ENCODE results near the gene ATG7. TPM values are rescaled to one million over a fixed set of nuclear protein-coding genes. Genes with fewer than 3 reads are reported as not detected.
A peak's percentile ranks its signal among the peaks of the same experiment; 100 is the strongest.

Gene ATG7
- polyA plus RNA-seq (22.7 to 35.3 TPM (median 27.9 TPM) in 3 replicates), polyA minus RNA-seq (23.6 to 57.2 TPM (median 47.5 TPM) in 3 replicates)
- 23.8 TPM for polyA plus RNA-seq (2011; ENCODE audit: low read depth)
- 11.4 and 17.3 TPM in 2 replicates for polyA plus RNA-seq (2011; cell fraction: cytosol; rRNA removed)
- polyA plus RNA-seq (2011; cell fraction: nucleus; rRNA removed) = 29.3 and 48.6 TPM in 2 replicates
- polyA plus RNA-seq (2012; ENCODE audit: low replicate concordance) = 18.5 and 19.1 TPM in 2 replicates
- 38.4 TPM for polyA minus RNA-seq (2011; cell fraction: cytosol; rRNA and poly(A)+ RNA removed)
- 23.6 and 71.1 TPM in 2 replicates for polyA minus RNA-seq (2011; cell fraction: nucleus; rRNA and poly(A)+ RNA removed)

- Histone ChIP-seq H2AFZ (ENCODE audit: control insufficient read depth, low read length) (peak within 1 kb of the TSS; percentile 96), H3K9me1 (ENCODE audit: control insufficient read depth, extremely low read depth, insufficient read depth, low read length) (peaks cover 2% of the 10 kb centered on the region), H3K4me3 (ENCODE audit: control insufficient read depth in 2 of 3, extremely low read depth in 1 of 3, insufficient read depth in 2 of 3, low read depth in 1 of 3, low read length in 3 of 3) (peak within 1 kb of the TSS; percentile 65 to 92 (median 74)), H3K4me1 (ENCODE audit: control insufficient read depth, extremely low read depth, insufficient read depth, low read length) (peaks cover 28% of the 10 kb centered on the region), H3K79me2 (ENCODE audit: control insufficient read depth, insufficient read depth, low read length) (peaks cover 46% of the 10 kb centered on the region), H3K9ac (ENCODE audit: control insufficient read depth, extremely low read depth, insufficient read depth, low read length) (peak within 1 kb of the TSS; percentile 97), H3K4me2 (ENCODE audit: control insufficient read depth, extremely low read depth, insufficient read depth, low read depth, low read length) (peak within 1 kb of the TSS; percentile 93), H3K9me3 (ENCODE audit: control insufficient read depth, low read depth, low read length) (no peaks in the 10 kb centered on the region), H3K27ac (ENCODE audit: control insufficient read depth, insufficient read depth, low read length) (peak within 1 kb of the TSS; percentile 90), H3K27me3 (ENCODE audit: control insufficient read depth, extremely low read depth, insufficient read depth, low read length) (no peaks in the 10 kb centered on the region), H4K20me1 (ENCODE audit: control insufficient read depth, extremely low read depth, insufficient read depth, low read length) (no peaks in the 10 kb centered on the region), H3K36me3 (ENCODE audit: control insufficient read depth in 2 of 2, extremely low read depth in 1 of 2, insufficient read depth in 2 of 2, low read length in 2 of 2) (peaks cover 6 to 10% of the 10 kb centered on the region in 2 experiments)
- FAIRE-seq = no peak
- dilution Hi-C loops (cut with MboI; ENCODE audit: extremely low pct_ligation_motif_present, low sequenced_read_pairs) = no loop called here
- no peak for DNase-seq (ENCODE audit: low read depth, low spot score)
- TF ChIP-seq EZH2 (IDR thresholded peaks at IDR 0.05; ENCODE audit: low read length) = no peak
- TF ChIP-seq, protein P1, sequence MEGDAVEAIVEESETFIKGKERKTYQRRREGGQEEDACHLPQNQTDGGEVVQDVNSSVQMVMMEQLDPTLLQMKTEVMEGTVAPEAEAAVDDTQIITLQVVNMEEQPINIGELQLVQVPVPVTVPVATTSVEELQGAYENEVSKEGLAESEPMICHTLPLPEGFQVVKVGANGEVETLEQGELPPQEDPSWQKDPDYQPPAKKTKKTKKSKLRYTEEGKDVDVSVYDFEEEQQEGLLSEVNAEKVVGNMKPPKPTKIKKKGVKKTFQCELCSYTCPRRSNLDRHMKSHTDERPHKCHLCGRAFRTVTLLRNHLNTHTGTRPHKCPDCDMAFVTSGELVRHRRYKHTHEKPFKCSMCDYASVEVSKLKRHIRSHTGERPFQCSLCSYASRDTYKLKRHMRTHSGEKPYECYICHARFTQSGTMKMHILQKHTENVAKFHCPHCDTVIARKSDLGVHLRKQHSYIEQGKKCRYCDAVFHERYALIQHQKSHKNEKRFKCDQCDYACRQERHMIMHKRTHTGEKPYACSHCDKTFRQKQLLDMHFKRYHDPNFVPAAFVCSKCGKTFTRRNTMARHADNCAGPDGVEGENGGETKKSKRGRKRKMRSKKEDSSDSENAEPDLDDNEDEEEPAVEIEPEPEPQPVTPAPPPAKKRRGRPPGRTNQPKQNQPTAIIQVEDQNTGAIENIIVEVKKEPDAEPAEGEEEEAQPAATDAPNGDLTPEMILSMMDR (optimal IDR thresholded peaks at IDR 0.05 in 1 of 3, IDR thresholded peaks at IDR 0.05 in 1 of 3, conservative IDR thresholded peaks at IDR 0.05 in 1 of 3; ENCODE audit: extremely low read depth in 1 of 3, insufficient read depth in 2 of 3, low read length in 3 of 3) = no peak
Measured at GRCh38 chr3:11271986-11272904, at the start of gene ATG7. TSS of gene ATG7 (plus strand) at chr3:11272397. CDS start at chr3:11298696, 26,299 bp downstream.

- H3K4me3 ChIP-seq (ENCODE audit: control insufficient read depth in 2 of 3, extremely low read depth in 1 of 3, insufficient read depth in 2 of 3, low read depth in 1 of 3, low read length in 3 of 3) = no peak overlapping the region
- TF ChIP-seq, protein P1 (optimal IDR thresholded peaks at IDR 0.05 in 1 of 3, IDR thresholded peaks at IDR 0.05 in 1 of 3, conservative IDR thresholded peaks at IDR 0.05 in 1 of 3; ENCODE audit: extremely low read depth in 1 of 3, insufficient read depth in 2 of 3, low read length in 3 of 3) = no peak
- no peak for TF ChIP-seq EZH2 (IDR thresholded peaks at IDR 0.05; ENCODE audit: low read length)
- H3K9me1 ChIP-seq (ENCODE audit: control insufficient read depth, extremely low read depth, insufficient read depth, low read length) = no peaks in the 10 kb centered on the region
- no peak overlapping the region for H2AFZ ChIP-seq (ENCODE audit: control insufficient read depth, low read length)
- H3K9ac ChIP-seq (ENCODE audit: control insufficient read depth, extremely low read depth, insufficient read depth, low read length) = no peak overlapping the region
- peak overlapping the region; percentile 22 for H3K4me2 ChIP-seq (ENCODE audit: control insufficient read depth, extremely low read depth, insufficient read depth, low read depth, low read length)
- peaks cover 53% of the 10 kb centered on the region for H3K79me2 ChIP-seq (ENCODE audit: control insufficient read depth, insufficient read depth, low read length)
- peaks cover 26% of the 10 kb centered on the region for H3K4me1 ChIP-seq (ENCODE audit: control insufficient read depth, extremely low read depth, insufficient read depth, low read length)
- H3K27ac ChIP-seq (ENCODE audit: control insufficient read depth, insufficient read depth, low read length) = no peak overlapping the region
- peaks cover 5 to 9% of the 10 kb centered on the region in 2 experiments for H3K36me3 ChIP-seq (ENCODE audit: control insufficient read depth in 2 of 2, extremely low read depth in 1 of 2, insufficient read depth in 2 of 2, low read length in 2 of 2)
- H4K20me1 ChIP-seq (ENCODE audit: control insufficient read depth, extremely low read depth, insufficient read depth, low read length) = no peaks in the 10 kb centered on the region
- H3K27me3 ChIP-seq (ENCODE audit: control insufficient read depth, extremely low read depth, insufficient read depth, low read length) = no peaks in the 10 kb centered on the region
- no peak for DNase-seq (ENCODE audit: low read depth, low spot score)
- no peaks in the 10 kb centered on the region for H3K9me3 ChIP-seq (ENCODE audit: control insufficient read depth, low read depth, low read length)
- dilution Hi-C loops (cut with MboI; ENCODE audit: extremely low pct_ligation_motif_present, low sequenced_read_pairs) = no loop called here
- FAIRE-seq = peak; percentile 5
Measured at GRCh38 chr3:11224010-11224409, 48.2 kb upstream of the ATG7 start.

All from keratinocyte (primary cell).